ENCODE measurements around the gene GPR176.

DNA sequence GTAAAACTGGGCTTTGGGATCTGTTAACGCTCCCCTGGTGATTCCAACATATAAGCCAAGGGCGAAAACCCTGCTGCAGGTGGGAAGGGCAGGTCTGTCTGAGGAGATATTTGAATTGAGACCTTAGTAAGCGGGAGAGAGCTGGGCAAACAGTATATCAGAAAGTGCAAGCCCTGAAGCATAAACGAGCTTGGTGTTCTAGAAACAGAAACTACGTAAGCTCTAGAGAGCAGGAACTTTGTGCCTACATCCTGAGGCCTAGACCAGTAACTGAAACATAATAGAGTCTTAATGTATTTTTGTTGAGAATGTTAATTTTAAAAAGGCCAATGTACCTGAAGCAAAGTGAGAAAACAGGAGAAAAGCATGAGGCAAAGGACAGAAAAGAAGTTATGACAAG lies 74.5 kb downstream of the GPR176 start:
- TF ChIP-seq, protein P1, sequence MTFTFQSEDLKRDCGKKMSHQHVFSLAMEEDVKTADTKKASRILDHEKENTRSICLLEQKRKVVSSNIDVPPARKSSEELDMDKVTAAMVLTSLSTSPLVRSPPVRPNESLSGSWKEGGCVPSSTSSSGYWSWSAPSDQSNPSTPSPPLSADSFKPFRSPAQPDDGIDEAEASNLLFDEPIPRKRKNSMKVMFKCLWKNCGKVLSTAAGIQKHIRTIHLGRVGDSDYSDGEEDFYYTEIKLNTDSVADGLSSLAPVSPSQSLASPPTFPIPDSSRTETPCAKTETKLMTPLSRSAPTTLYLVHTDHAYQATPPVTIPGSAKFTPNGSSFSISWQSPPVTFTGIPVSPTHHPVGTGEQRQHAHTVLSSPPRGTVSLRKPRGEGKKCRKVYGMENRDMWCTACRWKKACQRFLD (tag by site-specific recombination; IDR thresholded peaks at IDR 0.05), result no peak
- TF ChIP-seq ZNF174 (tag by site-specific recombination; IDR thresholded peaks at IDR 0.05), result no peak
- no peak for TF ChIP-seq ZNF24 (tag by site-specific recombination; IDR thresholded peaks at IDR 0.05)
- TF ChIP-seq KLF7 (tag by site-specific recombination; IDR thresholded peaks at IDR 0.05; ENCODE audit: borderline replicate concordance), result no peak
- TF ChIP-seq ZSCAN30 (tag by site-specific recombination; IDR thresholded peaks at IDR 0.05), result no peak
- TF ChIP-seq, protein P2, sequence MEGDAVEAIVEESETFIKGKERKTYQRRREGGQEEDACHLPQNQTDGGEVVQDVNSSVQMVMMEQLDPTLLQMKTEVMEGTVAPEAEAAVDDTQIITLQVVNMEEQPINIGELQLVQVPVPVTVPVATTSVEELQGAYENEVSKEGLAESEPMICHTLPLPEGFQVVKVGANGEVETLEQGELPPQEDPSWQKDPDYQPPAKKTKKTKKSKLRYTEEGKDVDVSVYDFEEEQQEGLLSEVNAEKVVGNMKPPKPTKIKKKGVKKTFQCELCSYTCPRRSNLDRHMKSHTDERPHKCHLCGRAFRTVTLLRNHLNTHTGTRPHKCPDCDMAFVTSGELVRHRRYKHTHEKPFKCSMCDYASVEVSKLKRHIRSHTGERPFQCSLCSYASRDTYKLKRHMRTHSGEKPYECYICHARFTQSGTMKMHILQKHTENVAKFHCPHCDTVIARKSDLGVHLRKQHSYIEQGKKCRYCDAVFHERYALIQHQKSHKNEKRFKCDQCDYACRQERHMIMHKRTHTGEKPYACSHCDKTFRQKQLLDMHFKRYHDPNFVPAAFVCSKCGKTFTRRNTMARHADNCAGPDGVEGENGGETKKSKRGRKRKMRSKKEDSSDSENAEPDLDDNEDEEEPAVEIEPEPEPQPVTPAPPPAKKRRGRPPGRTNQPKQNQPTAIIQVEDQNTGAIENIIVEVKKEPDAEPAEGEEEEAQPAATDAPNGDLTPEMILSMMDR (tag by site-specific recombination; IDR thresholded peaks at IDR 0.05), result no peak
- TF ChIP-seq TCF7L2 (IDR thresholded peaks at IDR 0.05; ENCODE audit: borderline replicate concordance, low read depth, low read length), result no peak
- TF ChIP-seq ZNF530 (tag by site-specific recombination; IDR thresholded peaks at IDR 0.05; ENCODE audit: low read depth), result no peak
- TF ChIP-seq, protein P3, sequence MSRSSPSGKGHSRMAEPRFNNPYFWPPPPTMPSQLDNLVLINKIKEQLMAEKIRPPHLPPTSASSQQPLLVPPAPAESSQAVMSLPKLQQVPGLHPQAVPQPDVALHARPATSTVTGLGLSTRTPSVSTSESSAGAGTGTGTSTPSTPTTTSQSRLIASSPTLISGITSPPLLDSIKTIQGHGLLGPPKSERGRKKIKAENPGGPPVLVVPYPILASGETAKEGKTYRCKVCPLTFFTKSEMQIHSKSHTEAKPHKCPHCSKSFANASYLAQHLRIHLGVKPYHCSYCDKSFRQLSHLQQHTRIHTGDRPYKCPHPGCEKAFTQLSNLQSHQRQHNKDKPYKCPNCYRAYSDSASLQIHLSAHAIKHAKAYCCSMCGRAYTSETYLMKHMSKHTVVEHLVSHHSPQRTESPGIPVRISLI (tag by site-specific recombination; IDR thresholded peaks at IDR 0.05), result no peak
- no peak for TF ChIP-seq ZNF248 (tag by site-specific recombination; IDR thresholded peaks at IDR 0.05)
- no peak for TF ChIP-seq ZNF768 (tag by site-specific recombination; IDR thresholded peaks at IDR 0.05)
- no peak for TF ChIP-seq ZFP41 (tag by site-specific recombination; IDR thresholded peaks at IDR 0.05; ENCODE audit: borderline replicate concordance)
